Muscle layer of duodenum (tissue), 2 donors: ENCODE results near the gene NTNG2.

Experiments
- H3K27ac ChIP-seq: one replicate; pipeline ENCODE4 v1.7.0; 2013; ENCODE audit warnings: mild to moderate bottlenecking, low read length
- H3K27me3 ChIP-seq: one replicate; pipeline ENCODE4 v1.7.0; 2013; ENCODE audit warnings: low read depth, mild to moderate bottlenecking, control low read depth, low read length
- H3K36me3 ChIP-seq, 2 donors: one replicate each; pipeline ENCODE4 v1.7.0; 2013; ENCODE audit warnings: low read length in 2 of 2, control low read depth in 1 of 2, mild to moderate bottlenecking in 1 of 2; ENCODE audit not compliant: insufficient read depth in 2 of 2, control insufficient read depth in 1 of 2
- H3K4me1 ChIP-seq, 2 donors: one replicate each; pipeline ENCODE4 v1.7.0; 2013; ENCODE audit warnings: low read length in 2 of 2, mild to moderate bottlenecking in 2 of 2, control low read depth in 1 of 2, moderate library complexity in 1 of 2; ENCODE audit not compliant: insufficient read depth in 2 of 2, control insufficient read depth in 1 of 2
- H3K4me3 ChIP-seq, 2 donors: one replicate each; pipeline ENCODE4 v1.7.0; 2013; ENCODE audit warnings: low read length in 2 of 2, low read depth in 1 of 2, mild to moderate bottlenecking in 1 of 2
- H3K9me3 ChIP-seq, 2 donors: one replicate each; pipeline ENCODE4 v1.7.0; 2013; ENCODE audit warnings: low read length in 2 of 2, control low read depth in 1 of 2, mild to moderate bottlenecking in 1 of 2; ENCODE audit not compliant: control insufficient read depth in 1 of 2
- donor health status: healthy.

The NTNG2 gene

DNA sequence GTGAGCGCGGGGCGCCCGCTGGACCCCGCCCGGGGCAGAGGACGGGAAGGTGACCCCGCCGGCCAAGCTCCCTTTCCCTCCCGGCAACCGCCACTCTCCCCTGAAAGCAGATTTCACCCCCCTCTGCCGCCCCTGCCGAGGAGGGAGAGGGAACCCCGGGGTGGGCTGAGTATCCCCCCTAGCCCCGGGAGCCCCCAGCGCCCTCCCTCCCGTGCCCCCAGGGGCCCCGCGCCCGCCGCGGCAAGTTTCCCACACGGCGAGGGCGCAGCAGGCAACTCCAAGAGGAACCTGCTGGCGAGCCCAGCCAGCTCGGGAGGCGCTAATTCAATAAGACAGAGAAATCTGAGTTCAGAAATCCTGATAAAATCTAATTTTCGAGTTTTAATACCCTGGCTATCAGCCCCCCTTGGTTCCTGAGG, 1.6 kb downstream of the NTNG2 start:
- peaks cover 34% of the 10 kb centered on the region for H3K27me3 ChIP-seq
- H3K36me3 ChIP-seq: no peaks in the 10 kb centered on the region
- peak overlapping the region in 1 of 2 donors; percentile 77 for H3K4me3 ChIP-seq
- no peak overlapping the region for H3K27ac ChIP-seq
- peaks cover 5 to 36% of the 10 kb centered on the region in 2 donors for H3K4me1 ChIP-seq
- no peaks in the 10 kb centered on the region for H3K9me3 ChIP-seq

- Histone ChIP-seq H3K36me3 (no peaks in the 10 kb centered on the region), H3K9me3 (no peaks in the 10 kb centered on the region), H3K27ac (no peak overlapping the region), H3K4me1 (peaks cover 5 to 36% of the 10 kb centered on the region in 2 donors), H3K27me3 (peaks cover 34% of the 10 kb centered on the region), H3K4me3 (peak overlapping the region in 1 of 2 donors; percentile 77)
Observed at GRCh38 chr9:132163876-132164603, 2.2 kb downstream of the NTNG2 start.

DNA sequence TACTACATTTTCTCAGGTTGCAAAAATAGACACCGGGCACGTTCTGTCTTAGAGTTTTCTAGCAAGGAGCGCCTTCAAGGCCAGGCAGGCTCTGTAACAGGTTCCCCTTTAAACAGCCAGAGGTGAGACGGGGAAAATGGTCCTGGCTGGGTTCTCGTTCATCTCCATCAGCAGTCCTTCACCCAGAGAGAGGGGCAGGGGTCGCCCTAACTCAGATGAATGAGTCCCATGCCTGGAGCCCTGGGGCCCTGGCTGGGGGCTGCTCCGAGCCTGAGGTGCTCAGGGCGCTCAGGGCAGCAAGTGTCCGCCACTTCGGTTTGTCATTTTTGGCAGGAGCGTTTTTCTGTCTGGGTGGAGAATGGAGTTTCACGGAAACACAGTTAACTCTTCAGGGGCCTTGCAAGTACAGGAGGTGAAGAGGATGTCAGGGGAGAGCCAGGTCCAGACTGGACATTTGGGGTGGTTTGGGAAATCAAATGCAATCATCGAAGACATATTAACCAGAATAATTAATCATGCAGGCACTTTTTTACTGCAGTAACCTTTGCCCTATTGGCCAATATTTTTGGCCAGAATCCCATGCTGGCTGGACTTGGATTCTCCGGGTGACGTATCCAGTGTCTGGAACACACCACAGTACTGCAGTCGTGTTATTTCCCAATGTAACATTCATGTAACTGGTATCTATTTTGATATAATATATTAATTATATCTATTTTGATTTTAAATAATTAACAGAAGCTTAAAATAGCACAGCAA, 2.9 kb downstream of the NTNG2 start:
- H3K9me3 ChIP-seq: no peaks in the 10 kb centered on the region
- no peak overlapping the region for H3K27ac ChIP-seq
- peaks cover 30% of the 10 kb centered on the region for H3K27me3 ChIP-seq
- no peak overlapping the region for H3K4me3 ChIP-seq
- peaks cover 5 to 36% of the 10 kb centered on the region in 2 donors for H3K4me1 ChIP-seq
- no peaks in the 10 kb centered on the region for H3K36me3 ChIP-seq

DNA sequence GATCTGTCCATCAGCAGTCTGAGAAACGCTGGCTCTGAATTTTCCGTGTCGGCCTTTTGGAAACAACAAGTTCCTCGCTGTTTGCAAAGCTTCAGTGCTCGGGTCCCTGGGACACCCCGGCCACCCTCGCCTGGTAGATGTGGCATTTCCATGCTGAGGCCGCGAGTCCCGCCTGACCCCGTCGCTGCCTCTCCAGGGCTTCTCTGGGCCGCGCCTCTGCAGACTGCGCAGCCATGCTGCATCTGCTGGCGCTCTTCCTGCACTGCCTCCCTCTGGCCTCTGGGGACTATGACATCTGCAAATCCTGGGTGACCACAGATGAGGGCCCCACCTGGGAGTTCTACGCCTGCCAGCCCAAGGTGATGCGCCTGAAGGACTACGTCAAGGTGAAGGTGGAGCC, 4.7 kb downstream of the NTNG2 start:
- no peak overlapping the region for H3K4me3 ChIP-seq
- no peak overlapping the region for H3K27ac ChIP-seq
- H3K27me3 ChIP-seq: peaks cover 23% of the 10 kb centered on the region
- no peaks in the 10 kb centered on the region for H3K36me3 ChIP-seq
- H3K9me3 ChIP-seq: no peaks in the 10 kb centered on the region
- peaks cover 5 to 27% of the 10 kb centered on the region in 2 donors for H3K4me1 ChIP-seq

DNA sequence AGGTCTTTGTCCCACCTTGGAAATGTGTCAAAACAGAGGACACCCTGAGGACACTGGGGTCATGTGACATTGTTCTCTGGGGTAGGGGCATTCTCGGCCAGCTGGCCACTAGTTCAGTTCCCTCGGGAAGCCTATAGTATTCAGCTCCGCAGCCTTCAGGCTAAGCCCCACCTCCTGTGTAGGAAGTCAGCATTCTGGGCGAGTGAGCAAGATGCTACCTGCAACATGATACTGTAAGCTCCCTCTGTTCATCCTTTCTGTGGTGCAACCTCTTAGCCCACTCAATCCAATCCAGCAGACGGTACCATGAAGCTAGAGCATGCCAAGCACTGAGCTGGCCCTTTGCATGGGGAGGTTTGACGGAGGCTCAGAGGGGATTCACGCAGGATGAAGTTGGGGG, 5.3 kb downstream of the NTNG2 start:
- peaks cover 5 to 27% of the 10 kb centered on the region in 2 donors for H3K4me1 ChIP-seq
- no peaks in the 10 kb centered on the region for H3K36me3 ChIP-seq
- no peak overlapping the region for H3K27ac ChIP-seq
- no peaks in the 10 kb centered on the region for H3K9me3 ChIP-seq
- H3K4me3 ChIP-seq: no peak overlapping the region
- peaks cover 23% of the 10 kb centered on the region for H3K27me3 ChIP-seq

DNA sequence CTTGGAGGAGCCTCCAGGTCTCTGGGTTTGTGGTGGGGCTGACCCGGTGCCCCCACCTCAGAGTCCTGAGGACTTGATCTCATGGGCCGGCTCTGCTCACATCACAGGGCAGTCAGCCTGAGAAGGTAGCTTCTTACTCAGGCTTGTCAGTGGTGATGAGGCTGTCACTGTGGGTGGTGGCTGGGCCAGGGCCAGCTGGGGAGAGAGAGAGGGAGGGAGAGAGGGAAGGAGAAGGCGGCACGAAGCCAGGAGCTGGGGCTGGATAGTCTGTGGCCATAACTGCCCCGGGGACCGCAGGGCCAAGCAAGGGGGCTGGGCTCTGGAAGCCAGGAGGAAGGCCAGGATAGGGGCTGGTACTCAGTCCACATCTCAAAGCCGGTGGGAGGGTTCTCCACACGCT, 6.5 kb downstream of the NTNG2 start:
- no peak overlapping the region for H3K27ac ChIP-seq
- no peaks in the 10 kb centered on the region for H3K9me3 ChIP-seq
- H3K27me3 ChIP-seq: peaks cover 23% of the 10 kb centered on the region
- H3K36me3 ChIP-seq: no peaks in the 10 kb centered on the region
- H3K4me1 ChIP-seq: peaks cover 5 to 18% of the 10 kb centered on the region in 2 donors
- no peak overlapping the region for H3K4me3 ChIP-seq

DNA sequence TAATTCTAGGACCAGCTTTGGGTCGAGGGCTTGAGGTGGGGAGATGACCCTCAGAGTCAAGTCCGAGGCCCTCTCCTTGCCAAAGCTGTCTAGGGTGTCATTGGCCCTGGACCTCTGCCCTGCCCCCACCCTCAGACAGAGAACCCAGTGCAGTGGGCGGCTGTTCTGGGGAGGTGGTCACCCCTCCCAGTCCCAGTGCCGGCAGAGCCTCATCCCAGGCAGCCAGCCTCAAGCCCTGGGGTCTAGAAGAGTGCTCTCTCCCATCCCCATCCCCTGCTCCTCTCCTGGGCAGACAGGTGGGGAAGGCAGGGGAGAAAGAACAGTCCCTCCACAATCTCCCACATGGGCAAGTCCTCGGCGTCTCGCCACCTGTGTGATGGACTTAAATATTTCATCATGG, 7.0 kb downstream of the NTNG2 start:
- no peaks in the 10 kb centered on the region for H3K9me3 ChIP-seq

DNA sequence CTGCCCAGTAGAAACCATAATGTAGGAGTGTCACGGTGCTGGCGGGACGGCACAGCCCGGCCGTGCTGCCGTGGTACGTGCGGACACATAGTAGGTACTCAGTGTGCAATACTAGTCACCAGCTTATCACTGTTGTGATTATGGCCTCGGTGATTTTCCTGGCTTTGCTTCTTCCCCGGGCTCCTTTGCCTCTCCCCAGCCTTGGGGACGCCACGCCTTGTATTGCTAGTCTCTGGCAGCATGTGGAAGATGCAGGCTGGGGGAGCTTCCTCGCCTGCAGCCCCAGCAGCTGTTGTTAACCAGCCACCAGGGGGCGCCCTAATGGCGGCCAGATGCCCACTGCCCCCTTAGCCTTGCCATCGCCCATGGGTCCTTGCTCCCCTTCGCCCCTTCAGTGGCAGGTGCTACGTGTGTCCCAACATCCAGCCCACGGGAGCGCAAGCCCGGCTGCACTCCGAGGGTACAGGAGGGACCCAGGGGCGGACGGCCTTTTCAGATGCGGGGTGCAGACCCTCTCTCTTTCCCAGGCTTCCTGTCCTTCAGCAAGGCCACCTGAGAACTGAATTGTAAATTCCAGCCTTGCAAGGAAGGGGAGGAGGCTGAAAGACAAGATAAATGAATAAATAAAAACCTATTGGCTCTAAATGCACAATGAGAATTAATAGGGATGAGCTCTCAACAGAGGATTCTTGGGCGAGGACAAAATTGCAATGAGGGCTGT, 8.0 kb downstream of the NTNG2 start:
- Histone ChIP-seq H3K27me3 (peaks cover 11% of the 10 kb centered on the region), H3K4me1 (peaks cover 2 to 4% of the 10 kb centered on the region in 2 donors), H3K36me3 (no peaks in the 10 kb centered on the region), H3K27ac (no peak overlapping the region), H3K4me3 (no peak overlapping the region), H3K9me3 (no peaks in the 10 kb centered on the region)

More for the DNA sequence above, 7.0 kb downstream of the NTNG2 start:
- Histone ChIP-seq H3K4me1 (peaks cover 5 to 13% of the 10 kb centered on the region in 2 donors), H3K27me3 (peaks cover 20% of the 10 kb centered on the region), H3K4me3 (no peak overlapping the region), H3K27ac (no peak overlapping the region), H3K36me3 (no peaks in the 10 kb centered on the region)

GRCh38 chr9:132171702-132172101, 9.8 kb downstream of the NTNG2 start:
- no peaks in the 10 kb centered on the region for H3K4me1 ChIP-seq
- H3K4me3 ChIP-seq: no peak overlapping the region
- H3K27ac ChIP-seq: no peak overlapping the region
- no peaks in the 10 kb centered on the region for H3K36me3 ChIP-seq
- no peaks in the 10 kb centered on the region for H3K9me3 ChIP-seq
- peaks cover 5% of the 10 kb centered on the region for H3K27me3 ChIP-seq

DNA sequence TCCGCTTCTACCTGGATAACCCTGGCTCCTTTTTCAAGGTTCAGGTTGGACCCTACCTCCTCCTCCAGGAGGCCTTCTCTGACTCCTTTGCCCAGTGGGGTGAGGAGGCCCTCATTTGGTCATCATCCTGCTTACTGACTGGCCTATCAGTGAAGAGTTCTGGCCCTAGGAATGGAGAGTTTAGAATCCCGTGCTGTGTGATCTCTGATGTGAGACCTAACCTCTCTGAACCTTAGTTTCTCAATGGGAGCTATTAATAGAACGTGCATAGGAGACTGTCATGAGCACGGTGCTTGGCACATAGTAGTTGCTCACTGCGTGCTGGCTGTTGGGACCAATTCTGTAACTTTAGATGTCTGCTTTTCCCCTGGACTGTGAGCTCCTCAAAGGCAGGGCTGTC, 10.3 kb downstream of the NTNG2 start:
- Histone ChIP-seq H3K4me1 (no peaks in the 10 kb centered on the region), H3K4me3 (no peak overlapping the region), H3K9me3 (peaks cover 0 to 3% of the 10 kb centered on the region in 2 donors), H3K27me3 (peaks cover 5% of the 10 kb centered on the region), H3K36me3 (no peaks in the 10 kb centered on the region), H3K27ac (no peak overlapping the region)

DNA sequence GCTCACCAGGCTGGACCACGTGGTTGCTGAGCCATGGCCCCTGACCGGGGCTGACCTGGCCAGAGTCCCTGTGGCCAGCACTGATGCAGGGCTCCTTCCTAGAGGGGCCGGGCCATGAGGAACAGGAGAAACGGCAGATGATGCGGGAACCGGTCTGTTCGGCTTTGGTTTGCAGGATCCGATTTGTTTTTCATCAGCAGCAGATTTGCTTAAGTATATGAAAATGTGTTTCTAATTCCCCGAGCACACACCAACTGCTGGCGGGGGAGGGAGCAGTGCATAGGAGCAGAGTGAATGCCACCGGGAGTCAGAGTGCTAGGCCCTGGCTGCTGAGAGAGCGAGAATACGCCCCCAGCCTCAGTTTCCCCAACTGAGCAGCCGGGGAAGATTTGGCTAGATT, 13.6 kb downstream of the NTNG2 start:
- Histone ChIP-seq H3K27me3 (no peaks in the 10 kb centered on the region), H3K9me3 (peaks cover 0 to 4% of the 10 kb centered on the region in 2 donors), H3K27ac (no peak overlapping the region)

More for the DNA sequence above, 13.6 kb downstream of the NTNG2 start:
- Histone ChIP-seq H3K4me3 (no peak overlapping the region), H3K4me1 (no peaks in the 10 kb centered on the region), H3K36me3 (no peaks in the 10 kb centered on the region)
